Ovary (tissue), 9 donors: ENCODE data around the gene RPL38. TPM values are rescaled to one million over a fixed set of nuclear protein-coding genes. Genes with fewer than 3 reads are reported as not detected.

Experiments used
- DNase-seq, 5 donors: peaks; one replicate each; pipeline ENCODE4 v3.0.0-alpha.2; 2019 to 2020
- H3K27ac ChIP-seq, 2 donors: fragments of 200-600 bp; one replicate each; pipeline versions ENCODE4 v1.5.1 to v1.8.0; 2019 to 2022
- H3K27me3 ChIP-seq: fragments of 200-600 bp; one replicate; pipeline ENCODE4 v1.8.0; 2022
- H3K36me3 ChIP-seq: fragments of 200-600 bp; sonication (generic); one replicate; pipeline ENCODE4 v1.5.1; 2019
- H3K4me1 ChIP-seq: one replicate; pipeline ENCODE4 v1.8.1; 2013; ENCODE audit warnings: mild to moderate bottlenecking, moderate library complexity; ENCODE audit not compliant: insufficient read depth
- H3K4me3 ChIP-seq: fragments of 200-600 bp; sonication (generic); one replicate; pipeline ENCODE4 v1.5.1; 2017
- H3K9me3 ChIP-seq, 2 donors: fragments of 200-600 bp in 1 of 2; sonication (generic) in 1 of 2; one replicate each; pipeline versions ENCODE4 v1.5.1 to v1.8.1; 2013 to 2019; ENCODE audit warnings: mild to moderate bottlenecking in 1 of 2, moderate library complexity in 1 of 2
- CTCF ChIP-seq, 3 donors: fragments of 450-650 bp in 2 of 3; fragments of 200-600 bp in 1 of 3; IDR thresholded peaks; one replicate each; pipeline versions ENCODE4 v1.5.1 to v1.8.0; 2016 to 2022; ENCODE audit warnings: antibody characterized with exemption in 3 of 3, mild to moderate bottlenecking in 1 of 3
- EP300 ChIP-seq: sonication (generic); formaldehyde crosslinking; IDR thresholded peaks from one replicate; pipeline ENCODE4 v1.6.1; 2017; ENCODE audit warnings: antibody characterized with exemption
- POLR2A ChIP-seq: fragments of 450-650 bp; IDR thresholded peaks from one replicate; pipeline ENCODE4 v1.6.1; 2017; ENCODE audit warnings: antibody characterized with exemption, mild to moderate bottlenecking, moderate library complexity
- WGBS, 3 donors: extraction: QIAGEN DNeasy Blood & Tissue Kit in 1 of 3; methylation state at CpG; one replicate each; pipeline versions ENCODE4 v1.1.5 to v1.1.7; 2013 to 2017; 5-methylcytosine and 5-hydroxymethylcytosine counted together
- intact Hi-C, 4 donors: fragments of 100-400 bp; cut with DNase I; formaldehyde crosslinking; loops; one replicate each; pipeline versions ENCODE4 v1.11.0 to v1.15.1; 2022 to 2023
- polyA plus RNA-seq, 2 donors: library from polyadenylated mRNA; stranded (reverse); fragments of 200-250 nt in 1 of 2; fragments of 350-450 nt in 1 of 2; fragmentation: Illumina TruSeq in 1 of 2; extraction: RNeasy Lipid Tissue Mini Kit (QIAGEN cat#74804) in 1 of 2; gene quantifications; one replicate each; pipeline ENCODE4 v1.2.3, GENCODE V29; 2013 to 2014
- total RNA-seq, 7 donors: library from RNA; depleted of rRNA in 2 of 7; stranded (reverse); fragments of >200 nt in 2 of 7; fragmentation: NEBNext Ultra II Directional in 3 of 7; extraction: Animal tissue kit (Norgen Biotek cat#: 25700) in 3 of 7; gene quantifications; one replicate each; pipeline versions ENCODE4 v1.1.0 to v1.2.4, GENCODE V29; 2016 to 2023
- donor health status: DM: no; HTN: no; CAD: no; lungs with moderate emphysema.
- donor health status: DM: no; HTN: no; CAD: no.
- donor health status: Bipolar disorder and iron deficiency.
- donor health status: DM: yes; HTN: yes; CAD: no.
- donor health status: DM: no; HTN: no; CAD: no.
- donor health status: DM: yes; HTN: yes; CAD: no.

The RPL38 gene
- total and polyA plus RNA-seq, 9 donors = 861 to 2,696 (median 1,849) TPM

DNA sequence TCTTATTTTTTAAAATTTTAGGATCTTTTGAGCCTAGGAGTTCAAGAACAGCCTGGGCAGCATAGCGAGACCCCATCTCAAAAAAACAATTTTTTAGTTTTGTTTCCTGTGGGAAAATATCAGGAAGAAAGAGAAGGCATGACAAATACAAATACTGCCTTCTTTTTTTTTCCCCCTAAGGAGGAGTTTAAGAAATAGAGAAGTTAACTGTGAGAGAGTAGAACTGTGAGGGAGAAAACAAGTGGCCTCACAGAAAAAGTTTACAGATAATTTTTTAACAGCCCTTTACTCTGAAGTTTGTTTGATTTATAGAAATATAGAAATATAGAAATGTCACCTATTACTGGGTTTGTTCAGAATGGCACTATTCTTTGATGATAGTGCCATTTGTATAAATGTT lies 31.0 kb downstream of the RPL38 start:
- TF ChIP-seq CTCF (IDR thresholded peaks at IDR 0.05) = no peak
- TF ChIP-seq EP300 = no peak
- no peak for TF ChIP-seq POLR2A
- H3K27me3 ChIP-seq = no peaks in the 10 kb centered on the region
- intact Hi-C loops = no loop called here
- DNase-seq = no peak
- H3K4me1 ChIP-seq = no peaks in the 10 kb centered on the region
- no peaks in the 10 kb centered on the region for H3K36me3 ChIP-seq
- peak overlapping the region; percentile 14 to 64 for H3K27ac ChIP-seq
- WGBS, 3 donors = 89 to 98% (median 98%) methylated on average over 1 of the region's 1 CpG
- no peaks in the 10 kb centered on the region for H3K9me3 ChIP-seq
- no peak overlapping the region for H3K4me3 ChIP-seq

DNA sequence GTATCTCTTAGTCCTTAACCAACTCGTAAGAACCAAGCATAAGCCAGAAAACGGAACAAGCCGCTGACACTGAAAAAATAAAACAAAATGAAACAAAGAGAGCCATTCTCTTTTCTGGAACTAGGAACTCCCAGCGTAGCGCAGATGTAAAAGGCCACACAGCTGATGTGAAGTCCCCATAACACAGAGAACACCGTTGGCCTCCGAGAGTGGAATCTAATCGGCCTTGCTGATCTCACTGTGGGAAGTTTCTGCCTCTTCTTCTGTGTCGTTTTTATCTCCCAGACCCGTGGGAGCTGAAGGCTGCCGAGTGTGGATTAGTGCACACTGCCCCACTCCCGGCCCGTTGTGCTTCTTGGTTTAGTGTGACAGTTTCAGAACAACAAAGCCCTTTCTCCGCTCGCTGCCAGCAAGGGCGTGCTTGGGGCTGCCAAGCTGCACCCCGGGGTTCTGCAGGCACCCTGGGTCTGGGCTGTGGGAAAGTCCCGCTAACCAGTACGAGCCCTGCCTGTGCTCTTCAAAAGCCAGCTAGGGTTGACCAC lies 31.6 kb downstream of the RPL38 start:
- TF ChIP-seq CTCF (IDR thresholded peaks at IDR 0.05) (no peak), POLR2A (no peak), EP300 (no peak)
- no peak for DNase-seq
- intact Hi-C loops = no loop called here
- Histone ChIP-seq H3K4me1 (no peaks in the 10 kb centered on the region), H3K4me3 (no peak overlapping the region), H3K9me3 (no peaks in the 10 kb centered on the region), H3K27me3 (no peaks in the 10 kb centered on the region), H3K36me3 (no peaks in the 10 kb centered on the region), H3K27ac (peak overlapping the region; percentile 14 to 64)
- WGBS, 3 donors = 30 to 39% (median 34%) methylated on average over 19 of the region's 19 CpGs

GRCh38 chr17:74235911-74236371 lies 32.5 kb downstream of the RPL38 start:
- Histone ChIP-seq H3K4me1 (no peaks in the 10 kb centered on the region), H3K36me3 (no peaks in the 10 kb centered on the region), H3K27ac (no peak overlapping the region), H3K4me3 (no peak overlapping the region), H3K9me3 (no peaks in the 10 kb centered on the region), H3K27me3 (no peaks in the 10 kb centered on the region)
- DNase-seq = no peak
- intact Hi-C loops = no loop called here
- 53 to 64% (median 60%) methylated on average over 8 of the region's 8 CpGs for WGBS, 3 donors
- TF ChIP-seq CTCF (IDR thresholded peaks at IDR 0.05) = no peak
- no peak for TF ChIP-seq POLR2A
- no peak for TF ChIP-seq EP300

DNA sequence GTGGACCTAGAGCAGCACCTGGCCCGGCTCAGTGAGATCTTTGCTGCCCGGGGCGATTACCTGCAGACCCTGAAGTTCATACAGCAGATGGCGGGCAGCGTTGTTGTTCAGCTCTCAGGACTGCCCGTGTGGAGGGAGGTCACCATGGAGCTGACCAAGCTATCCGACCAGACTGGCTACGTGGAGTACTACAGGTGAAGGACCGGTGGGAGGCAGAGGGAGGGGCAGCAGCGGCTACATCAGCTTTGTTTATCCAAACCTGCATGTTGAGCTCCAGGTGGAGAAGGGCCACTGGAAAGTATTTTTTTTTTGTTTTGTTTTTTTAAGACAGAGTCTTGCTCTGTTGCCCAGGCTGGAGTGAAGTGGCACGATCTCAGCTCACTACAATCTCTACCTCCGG lies 33.8 kb downstream of the RPL38 start:
- Histone ChIP-seq H3K27ac (no peak overlapping the region), H3K4me3 (no peak overlapping the region), H3K27me3 (no peaks in the 10 kb centered on the region), H3K4me1 (peaks cover 5% of the 10 kb centered on the region), H3K9me3 (no peaks in the 10 kb centered on the region), H3K36me3 (no peaks in the 10 kb centered on the region)
- intact Hi-C loops = no loop called here
- TF ChIP-seq POLR2A (no peak), EP300 (no peak), CTCF (IDR thresholded peaks at IDR 0.05) (no peak)
- no peak for DNase-seq
- WGBS, 3 donors = 87 to 93% (median 88%) methylated on average over 12 of the region's 12 CpGs
